CD4-positive, CD25-positive, alpha-beta regulatory T cell (primary cell): Measurements from ENCODE around the gene SMAP2. TPM values are rescaled to one million over a fixed set of nuclear protein-coding genes. Genes with fewer than 3 reads are reported as not detected.
"Not testable (repeated sequence)": the region's sequence is repeated elsewhere in the genome, so short reads cannot be mapped to it uniquely, and the experiment has no call there.

Experiments
- ATAC-seq, 2 donors: fragments of 150-1000 bp; cut with Tn5 transposase; one replicate each; pipeline ENCODE4 v1.10.0; 2021; ENCODE audit warnings: low read depth in 2 of 2, moderate number of reproducible peaks in 2 of 2, moderate library complexity in 1 of 2
- DNase-seq, 3 donors: peaks; one replicate each; pipeline versions ENCODE4 v3.0.0 to v3.0.0-alpha.2; 2012 to 2022; ENCODE audit warnings: mixed read lengths in 1 of 3
- H3K27ac ChIP-seq: one replicate; pipeline ENCODE4 v1.7.0; 2013; ENCODE audit warnings: mild to moderate bottlenecking, low read length; ENCODE audit not compliant: insufficient read depth, poor library complexity, severe bottlenecking
- H3K27me3 ChIP-seq: one replicate; pipeline ENCODE4 v1.7.0; 2013; ENCODE audit warnings: low read length; ENCODE audit not compliant: control insufficient read depth, insufficient read depth
- H3K36me3 ChIP-seq: one replicate; pipeline ENCODE4 v1.7.0; 2013; ENCODE audit warnings: mild to moderate bottlenecking, low read length, moderate library complexity; ENCODE audit not compliant: control insufficient read depth, insufficient read depth
- H3K4me1 ChIP-seq: 2 replicates; pipeline ENCODE4 v1.7.0; 2013; ENCODE audit warnings: mild to moderate bottlenecking, low read length; ENCODE audit not compliant: insufficient read depth, control insufficient read depth, poor library complexity, severe bottlenecking
- H3K4me3 ChIP-seq: one replicate; pipeline ENCODE4 v1.7.0; 2013; ENCODE audit warnings: low read depth, mild to moderate bottlenecking, low read length, moderate library complexity
- H3K9me3 ChIP-seq, 2 experiments: 1 replicate in 1 of 2; 2 replicates in 1 of 2; pipeline ENCODE4 v1.7.0; 2013; ENCODE audit warnings: low read length in 2 of 2, mild to moderate bottlenecking in 1 of 2, moderate library complexity in 1 of 2; ENCODE audit not compliant: control insufficient read depth in 2 of 2
- H3K27ac Mint-ChIP-seq, 3 donors: one replicate each; pipeline ENCODE4 v1.8.0; 2020 to 2022; ENCODE audit warnings: mild to moderate bottlenecking in 3 of 3, mixed read lengths in 3 of 3, moderate library complexity in 2 of 3
- H3K27me3 Mint-ChIP-seq: one replicate; pipeline ENCODE4 v1.8.0; 2022; ENCODE audit warnings: mild to moderate bottlenecking, mixed read lengths
- H3K36me3 Mint-ChIP-seq: one replicate; pipeline ENCODE4 v1.8.0; 2020; ENCODE audit warnings: mixed read lengths
- H3K4me1 Mint-ChIP-seq, 4 donors: one replicate each; pipeline ENCODE4 v1.8.0; 2020 to 2022; ENCODE audit warnings: mixed read lengths in 4 of 4, mild to moderate bottlenecking in 1 of 4
- H3K4me3 Mint-ChIP-seq, 4 donors: one replicate each; pipeline ENCODE4 v1.8.0; 2020 to 2022; ENCODE audit warnings: mild to moderate bottlenecking in 4 of 4, mixed read lengths in 4 of 4, moderate library complexity in 3 of 4
- H3K9me3 Mint-ChIP-seq, 7 donors: one replicate each; pipeline ENCODE4 v1.8.0; 2020 to 2022; ENCODE audit warnings: mixed read lengths in 7 of 7, mild to moderate bottlenecking in 3 of 7, moderate library complexity in 2 of 7
- polyA plus RNA-seq, 4 donors: library from polyadenylated mRNA; unstranded; fragments of 300-500 nt; fragmentation: Illumina TruSeq; gene quantifications; one replicate each; pipeline ENCODE4 v1.2.3, GENCODE V29; 2021
- total RNA-seq: library from RNA; stranded (reverse); gene quantifications from one replicate; pipeline ENCODE4 v1.2.3, GENCODE V29; 2022

Gene SMAP2
- total and polyA plus RNA-seq, 5 donors from 2014 or later: 297 to 472 (median 398) TPM

GRCh38 chr1:40341491-40342380 lies 31.8 kb upstream of the SMAP2 start:
- H3K4me1 ChIP-seq: peaks cover 40% of the 10 kb centered on the region
- H3K36me3 ChIP-seq: no peaks in the 10 kb centered on the region
- Mint-ChIP-seq H3K27ac (peak overlapping the region; percentile 87 to 98 (median 92)), H3K4me1 (peaks cover 14 to 58% (median 52%) of the 10 kb centered on the region in 4 donors), H3K4me3 (peak overlapping the region; percentile 27 to 73 (median 62)), H3K9me3 (peaks cover 0 to 9% (median 0%) of the 10 kb centered on the region in 7 donors), H3K36me3 (no peaks in the 10 kb centered on the region), H3K27me3 (no peaks in the 10 kb centered on the region)
- no peaks in the 10 kb centered on the region for H3K27me3 ChIP-seq
- ATAC-seq (peak in 1 of 2 donors; percentile 26), DNase-seq (peak in 1 of 3 donors; percentile 53)
- peak overlapping the region; percentile 71 for H3K27ac ChIP-seq
- peak overlapping the region; percentile 52 for H3K4me3 ChIP-seq
- no peaks in the 10 kb centered on the region for H3K9me3 ChIP-seq

GRCh38 chr1:40342381-40342717 lies 31.2 kb upstream of the SMAP2 start:
- H3K9me3 ChIP-seq, H3K27me3 ChIP-seq, H3K9me3 Mint-ChIP-seq, H3K36me3 ChIP-seq, H3K36me3 Mint-ChIP-seq, H3K27me3 Mint-ChIP-seq: not testable (repeated sequence)
- DNase-seq: peak in 2 of 3 donors; percentile 19 to 65
- peak overlapping the region; percentile 52 for H3K4me3 ChIP-seq
- peaks cover 40% of the 10 kb centered on the region for H3K4me1 ChIP-seq
- peaks cover 14 to 58% (median 52%) of the 10 kb centered on the region in 4 donors for H3K4me1 Mint-ChIP-seq
- H3K27ac Mint-ChIP-seq: peak overlapping the region; percentile 87 to 98 (median 92)
- peak overlapping the region; percentile 27 to 73 (median 62) for H3K4me3 Mint-ChIP-seq
- H3K27ac ChIP-seq: peak overlapping the region; percentile 71
- ATAC-seq: peak; percentile 27 to 33

- H3K4me1 Mint-ChIP-seq: peaks cover 14 to 53% (median 47%) of the 10 kb centered on the region in 4 donors
- H3K27ac ChIP-seq: peak overlapping the region; percentile 38
These were observed 28.9 kb upstream of the SMAP2 start for GRCh38 chr1:40344597-40344996.

DNA sequence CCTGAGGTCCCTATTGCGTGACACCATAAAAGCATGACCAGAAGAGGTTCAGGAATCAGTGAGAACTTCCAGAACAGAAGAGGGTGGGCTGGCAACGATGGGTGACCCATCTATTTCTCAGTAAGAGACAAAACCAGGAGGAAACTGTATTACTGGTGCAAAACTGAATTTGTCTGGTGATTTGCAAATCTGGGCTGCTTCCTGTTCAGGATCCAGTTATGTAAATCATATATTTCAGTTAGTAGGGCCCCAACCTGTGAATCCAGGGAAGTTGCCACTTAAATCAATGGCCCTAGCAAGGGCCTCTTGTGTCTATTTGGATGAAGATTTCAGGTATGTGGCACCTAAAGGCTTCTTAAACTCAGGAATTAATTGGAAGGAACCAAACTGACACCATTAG lies 23.1 kb upstream of the SMAP2 start:
- Histone ChIP-seq H3K27me3 (no peaks in the 10 kb centered on the region), H3K9me3 (no peaks in the 10 kb centered on the region), H3K4me3 (no peak overlapping the region), H3K4me1 (no peaks in the 10 kb centered on the region), H3K36me3 (no peaks in the 10 kb centered on the region), H3K27ac (no peak overlapping the region)
- ATAC-seq: no peak
- Mint-ChIP-seq H3K36me3 (peaks cover 3% of the 10 kb centered on the region), H3K9me3 (no peaks in the 10 kb centered on the region), H3K4me3 (no peak overlapping the region), H3K27ac (peak overlapping the region in 2 of 3 donors; percentile 6 to 39), H3K4me1 (peaks cover 0 to 3% (median under 1%) of the 10 kb centered on the region in 4 donors), H3K27me3 (no peaks in the 10 kb centered on the region)
- no peak for DNase-seq

More at GRCh38 chr1:40344597-40344996, 28.9 kb upstream of the SMAP2 start:
- Mint-ChIP-seq H3K36me3 (no peaks in the 10 kb centered on the region), H3K27me3 (no peaks in the 10 kb centered on the region), H3K9me3 (peaks cover 0 to 9% (median 0%) of the 10 kb centered on the region in 7 donors), H3K4me3 (peak overlapping the region; percentile 9 to 89 (median 62)), H3K27ac (peak overlapping the region in 2 of 3 donors; percentile 20 to 67)
- ATAC-seq (peak; percentile 38 to 61), DNase-seq (peak; percentile 10 to 55 (median 32))
- Histone ChIP-seq H3K4me3 (peak overlapping the region; percentile 69), H3K9me3 (no peaks in the 10 kb centered on the region), H3K36me3 (no peaks in the 10 kb centered on the region), H3K27me3 (no peaks in the 10 kb centered on the region), H3K4me1 (peaks cover 31% of the 10 kb centered on the region)

- Histone ChIP-seq H3K27me3 (no peaks in the 10 kb centered on the region), H3K27ac (no peak overlapping the region), H3K4me3 (no peak overlapping the region), H3K9me3 (no peaks in the 10 kb centered on the region), H3K4me1 (no peaks in the 10 kb centered on the region), H3K36me3 (no peaks in the 10 kb centered on the region)
- Mint-ChIP-seq H3K4me1 (peaks cover 0 to 3% (median under 1%) of the 10 kb centered on the region in 4 donors), H3K27ac (peak overlapping the region in 1 of 3 donors; percentile 6), H3K36me3 (peaks cover 3% of the 10 kb centered on the region), H3K9me3 (no peaks in the 10 kb centered on the region), H3K4me3 (no peak overlapping the region), H3K27me3 (no peaks in the 10 kb centered on the region)
- ATAC-seq: no peak
- no peak for DNase-seq
These were observed 22.4 kb upstream of the SMAP2 start for GRCh38 chr1:40351124-40351523.

- H3K9me3 Mint-ChIP-seq: peaks cover 0 to 2% (median 0%) of the 10 kb centered on the region in 7 donors
- H3K27me3 Mint-ChIP-seq: no peaks in the 10 kb centered on the region
- Histone ChIP-seq H3K27me3 (no peaks in the 10 kb centered on the region), H3K9me3 (no peaks in the 10 kb centered on the region), H3K4me1 (no peaks in the 10 kb centered on the region), H3K4me3 (no peak overlapping the region), H3K36me3 (no peaks in the 10 kb centered on the region), H3K27ac (no peak overlapping the region)
- peak overlapping the region in 1 of 3 donors; percentile 70 for H3K27ac Mint-ChIP-seq
- no peak for DNase-seq
- ATAC-seq: no peak
- H3K4me1 Mint-ChIP-seq: peaks cover 0 to 3% (median under 1%) of the 10 kb centered on the region in 4 donors
- no peak overlapping the region for H3K4me3 Mint-ChIP-seq
- peaks cover 3% of the 10 kb centered on the region for H3K36me3 Mint-ChIP-seq
These were observed 21.4 kb upstream of the SMAP2 start for GRCh38 chr1:40352126-40352525.

DNA sequence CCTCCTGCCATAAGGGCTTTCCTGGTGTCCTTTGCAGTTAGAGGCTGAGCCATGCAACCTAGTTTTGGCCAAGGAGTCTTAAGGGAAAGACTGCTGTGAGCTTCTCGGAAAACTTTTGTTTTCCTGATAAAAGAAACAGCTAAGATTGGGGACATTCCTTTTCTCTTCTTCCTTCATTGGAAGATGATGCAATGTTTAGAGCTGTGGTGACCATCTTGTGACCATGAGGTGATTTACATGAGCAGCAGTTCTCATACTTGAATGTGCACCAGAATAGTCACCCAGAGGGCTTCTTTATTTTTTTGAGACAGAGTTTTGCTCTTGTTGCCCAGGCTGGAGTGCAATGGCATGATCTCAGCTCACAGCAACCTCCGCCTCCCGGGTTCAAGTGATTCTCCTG lies 20.4 kb upstream of the SMAP2 start:
- Mint-ChIP-seq H3K27me3 (no peaks in the 10 kb centered on the region), H3K4me1 (peaks cover 0 to 3% (median under 1%) of the 10 kb centered on the region in 4 donors), H3K4me3 (no peak overlapping the region), H3K36me3 (peaks cover 3% of the 10 kb centered on the region), H3K27ac (peak overlapping the region in 1 of 3 donors; percentile 70), H3K9me3 (peaks cover 0 to 5% (median 0%) of the 10 kb centered on the region in 7 donors)
- Histone ChIP-seq H3K36me3 (no peaks in the 10 kb centered on the region), H3K9me3 (peaks cover 0 to 5% of the 10 kb centered on the region in 2 experiments), H3K27me3 (no peaks in the 10 kb centered on the region), H3K27ac (no peak overlapping the region), H3K4me1 (no peaks in the 10 kb centered on the region), H3K4me3 (no peak overlapping the region)
- DNase-seq: no peak
- no peak for ATAC-seq
